Activated CD4-positive, alpha-beta T cell treated with anti-CD3 and anti-CD28 coated beads, Interleukin-2, amount 50 U/mL, for 48 hours (primary cell): ENCODE data around the gene SOS1.
"Not testable (repeated sequence)": the region's sequence is repeated elsewhere in the genome, so short reads cannot be mapped to it uniquely, and the experiment has no call there.

Experiments
- DNase-seq, 2 experiments: peaks; one replicate each; pipeline ENCODE4 v3.0.0-alpha.2; 2020

Gene SOS1

GRCh38 chr2:39099310-39099869 is 21.5 kb downstream of the SOS1 start:
- no peak for DNase-seq

GRCh38 chr2:39095624-39096023 is 25.2 kb downstream of the SOS1 start:
- DNase-seq: no peak

GRCh38 chr2:39094717-39095363 is 26.0 kb downstream of the SOS1 start:
- no peak for DNase-seq

GRCh38 chr2:39093218-39093898 is 27.5 kb downstream of the SOS1 start:
- no peak for DNase-seq

- no peak for DNase-seq
Observed at GRCh38 chr2:39091543-39091942, 29.3 kb downstream of the SOS1 start.

- no peak for DNase-seq
Observed at GRCh38 chr2:39091063-39091462, 29.8 kb downstream of the SOS1 start.

- DNase-seq: no peak
Observed at GRCh38 chr2:39080152-39080551, 40.7 kb downstream of the SOS1 start.

GRCh38 chr2:39069890-39070465 is 50.9 kb downstream of the SOS1 start:
- no peak for DNase-seq

GRCh38 chr2:39069136-39069515 is 51.7 kb downstream of the SOS1 start:
- DNase-seq: peak; percentile 21 to 41

- DNase-seq: no peak
Observed at GRCh38 chr2:39068299-39069135, 52.3 kb downstream of the SOS1 start.

GRCh38 chr2:39065616-39066015 is 55.2 kb downstream of the SOS1 start:
- no peak for DNase-seq

GRCh38 chr2:39062320-39062719 is 58.5 kb downstream of the SOS1 start:
- no peak for DNase-seq

- DNase-seq: no peak
Observed at GRCh38 chr2:39061280-39061679, 59.6 kb downstream of the SOS1 start.

- no peak for DNase-seq
Observed at GRCh38 chr2:39059366-39059952, 61.4 kb downstream of the SOS1 start.

- DNase-seq: no peak
Observed at GRCh38 chr2:39058101-39058500, 62.8 kb downstream of the SOS1 start.

- not testable (repeated sequence) for DNase-seq
Observed at GRCh38 chr2:39052665-39053064, 68.2 kb downstream of the SOS1 start.

GRCh38 chr2:39050109-39050508 is 70.7 kb downstream of the SOS1 start:
- no peak for DNase-seq

- no peak for DNase-seq
Observed at GRCh38 chr2:39039072-39039471, 81.8 kb downstream of the SOS1 start.

- DNase-seq: no peak
Observed at GRCh38 chr2:39033980-39034379, 86.9 kb downstream of the SOS1 start.

- DNase-seq: no peak
Observed at GRCh38 chr2:39027421-39027820, 93.4 kb downstream of the SOS1 start.

GRCh38 chr2:39024833-39025232 is 96.0 kb downstream of the SOS1 start:
- DNase-seq: no peak

- no peak for DNase-seq
Observed at GRCh38 chr2:39023649-39024048, 97.2 kb downstream of the SOS1 start.
